ENCODE measurements around the gene GIMAP8.

GRCh38 chr7:150503155-150503554 is 52.7 kb downstream of the GIMAP8 start:
- TF ChIP-seq, protein P1, sequence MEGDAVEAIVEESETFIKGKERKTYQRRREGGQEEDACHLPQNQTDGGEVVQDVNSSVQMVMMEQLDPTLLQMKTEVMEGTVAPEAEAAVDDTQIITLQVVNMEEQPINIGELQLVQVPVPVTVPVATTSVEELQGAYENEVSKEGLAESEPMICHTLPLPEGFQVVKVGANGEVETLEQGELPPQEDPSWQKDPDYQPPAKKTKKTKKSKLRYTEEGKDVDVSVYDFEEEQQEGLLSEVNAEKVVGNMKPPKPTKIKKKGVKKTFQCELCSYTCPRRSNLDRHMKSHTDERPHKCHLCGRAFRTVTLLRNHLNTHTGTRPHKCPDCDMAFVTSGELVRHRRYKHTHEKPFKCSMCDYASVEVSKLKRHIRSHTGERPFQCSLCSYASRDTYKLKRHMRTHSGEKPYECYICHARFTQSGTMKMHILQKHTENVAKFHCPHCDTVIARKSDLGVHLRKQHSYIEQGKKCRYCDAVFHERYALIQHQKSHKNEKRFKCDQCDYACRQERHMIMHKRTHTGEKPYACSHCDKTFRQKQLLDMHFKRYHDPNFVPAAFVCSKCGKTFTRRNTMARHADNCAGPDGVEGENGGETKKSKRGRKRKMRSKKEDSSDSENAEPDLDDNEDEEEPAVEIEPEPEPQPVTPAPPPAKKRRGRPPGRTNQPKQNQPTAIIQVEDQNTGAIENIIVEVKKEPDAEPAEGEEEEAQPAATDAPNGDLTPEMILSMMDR (IDR thresholded peaks at IDR 0.05): no peak
- TF ChIP-seq POLR2A (IDR thresholded peaks at IDR 0.05): no peak
